ENCODE data around the gene CCDC120. TPM values are rescaled to one million over a fixed set of nuclear protein-coding genes. Genes with fewer than 3 reads are reported as not detected.

CCDC120 gene
- total RNA-seq, 2 experiments from 2014 or later: 1.4 to 3.6 TPM

- TF ChIP-seq EZH2phosphoT487 (IDR thresholded peaks at IDR 0.05; ENCODE audit: borderline replicate concordance, low read depth, low read length) (no peak), CTCF (conservative IDR thresholded peaks at IDR 0.05; ENCODE audit: low read length) (no peak)
- intact Hi-C loops (cut with micrococcal nuclease; ENCODE audit: unreplicated experiment): no loop called here
- BruUV-seq (replicated peaks): no TSS peak
- Histone ChIP-seq H3K4me2 (ENCODE audit: low read length) (peak within 1 kb of the TSS; percentile 71), H3K9me2 (ENCODE audit: insufficient read depth, low read length) (no peaks in the 10 kb centered on the region), H3K36me3 (ENCODE audit: insufficient read depth, low read length) (no peaks in the 10 kb centered on the region), H3K79me2 (ENCODE audit: insufficient read depth, low read depth, low read length) (no peaks in the 10 kb centered on the region), H3K4me3 (ENCODE audit: low read depth, low read length, poor library complexity, severe bottlenecking) (peak within 1 kb of the TSS; percentile 67), H3K9me3 (ENCODE audit: low read length) (no peaks in the 10 kb centered on the region), H2AFZ (ENCODE audit: low read length) (peak within 1 kb of the TSS; percentile 76), H3K4me1 (ENCODE audit: insufficient read depth, low read length, poor library complexity, severe bottlenecking) (peaks cover 7% of the 10 kb centered on the region), H4K20me1 (ENCODE audit: insufficient read depth, low read length) (no peaks in the 10 kb centered on the region), H3K27ac (ENCODE audit: low read depth, low read length, poor library complexity, severe bottlenecking) (no peak within 1 kb of the TSS)
- POLR2A ChIA-PET: no interaction called here
- CTCF ChIA-PET (ENCODE audit: unreplicated experiment): no interaction called here
- DNase-seq (ENCODE audit: low spot score): peak; percentile 89
These were observed 15.1 kb downstream of the CCDC120 start, which contains the start of gene PRAF2 for GRCh38 chrX:49073601-49074575. PRAF2 (minus strand) TSS chrX:49074002; CDS start chrX:49073987, 15 bp downstream.

GRCh38 chrX:49075347-49075746 is 16.5 kb downstream of the CCDC120 start:
- no peak for DNase-seq (ENCODE audit: low spot score)
- no peak overlapping the region for H3K4me2 ChIP-seq (ENCODE audit: low read length)
- intact Hi-C loops (cut with micrococcal nuclease; ENCODE audit: unreplicated experiment): no loop called here
- H3K4me3 ChIP-seq (ENCODE audit: low read depth, low read length, poor library complexity, severe bottlenecking): no peak overlapping the region
- H3K9me3 ChIP-seq (ENCODE audit: low read length): no peaks in the 10 kb centered on the region
- no peak overlapping the region for H2AFZ ChIP-seq (ENCODE audit: low read length)
- no peaks in the 10 kb centered on the region for H3K79me2 ChIP-seq (ENCODE audit: insufficient read depth, low read depth, low read length)
- BruUV-seq (replicated peaks): no TSS peak
- ChIA-PET POLR2A (interaction anchor here (0.6 kb wide), 1 partner anchor 193 kb away, joined by 3 read pairs; no protein-coding TSS in a partner anchor), CTCF (ENCODE audit: unreplicated experiment) (no interaction called here)
- no peak overlapping the region for H3K27ac ChIP-seq (ENCODE audit: low read depth, low read length, poor library complexity, severe bottlenecking)
- H3K9me2 ChIP-seq (ENCODE audit: insufficient read depth, low read length): no peaks in the 10 kb centered on the region
- no peak for TF ChIP-seq CTCF (conservative IDR thresholded peaks at IDR 0.05; ENCODE audit: low read length)
- TF ChIP-seq EZH2phosphoT487 (IDR thresholded peaks at IDR 0.05; ENCODE audit: borderline replicate concordance, low read depth, low read length): no peak
- peaks cover 12% of the 10 kb centered on the region for H3K4me1 ChIP-seq (ENCODE audit: insufficient read depth, low read length, poor library complexity, severe bottlenecking)
- no peaks in the 10 kb centered on the region for H3K36me3 ChIP-seq (ENCODE audit: insufficient read depth, low read length)
- H4K20me1 ChIP-seq (ENCODE audit: insufficient read depth, low read length): no peaks in the 10 kb centered on the region

- no peaks in the 10 kb centered on the region for H3K36me3 ChIP-seq (ENCODE audit: insufficient read depth, low read length)
- H3K9me3 ChIP-seq (ENCODE audit: low read length): no peaks in the 10 kb centered on the region
- CTCF ChIA-PET (ENCODE audit: unreplicated experiment): no interaction called here
- TF ChIP-seq EZH2phosphoT487 (IDR thresholded peaks at IDR 0.05; ENCODE audit: borderline replicate concordance, low read depth, low read length): no peak
- TF ChIP-seq CTCF (conservative IDR thresholded peaks at IDR 0.05; ENCODE audit: low read length): no peak
- H3K4me3 ChIP-seq (ENCODE audit: low read depth, low read length, poor library complexity, severe bottlenecking): no peak overlapping the region
- H3K4me2 ChIP-seq (ENCODE audit: low read length): no peak overlapping the region
- H3K27ac ChIP-seq (ENCODE audit: low read depth, low read length, poor library complexity, severe bottlenecking): no peak overlapping the region
- POLR2A ChIA-PET: no interaction called here
- H4K20me1 ChIP-seq (ENCODE audit: insufficient read depth, low read length): no peaks in the 10 kb centered on the region
- intact Hi-C loops (cut with micrococcal nuclease; ENCODE audit: unreplicated experiment): no loop called here
- peaks cover 12% of the 10 kb centered on the region for H3K4me1 ChIP-seq (ENCODE audit: insufficient read depth, low read length, poor library complexity, severe bottlenecking)
- no peaks in the 10 kb centered on the region for H3K79me2 ChIP-seq (ENCODE audit: insufficient read depth, low read depth, low read length)
- BruUV-seq (replicated peaks): no TSS peak
- no peak for DNase-seq (ENCODE audit: low spot score)
- H2AFZ ChIP-seq (ENCODE audit: low read length): no peak overlapping the region
- no peaks in the 10 kb centered on the region for H3K9me2 ChIP-seq (ENCODE audit: insufficient read depth, low read length)
These were observed 19.1 kb downstream of the CCDC120 start for GRCh38 chrX:49077941-49078340.
